ENCODE measurements around the gene CHIT1.

The CHIT1 gene

DNA sequence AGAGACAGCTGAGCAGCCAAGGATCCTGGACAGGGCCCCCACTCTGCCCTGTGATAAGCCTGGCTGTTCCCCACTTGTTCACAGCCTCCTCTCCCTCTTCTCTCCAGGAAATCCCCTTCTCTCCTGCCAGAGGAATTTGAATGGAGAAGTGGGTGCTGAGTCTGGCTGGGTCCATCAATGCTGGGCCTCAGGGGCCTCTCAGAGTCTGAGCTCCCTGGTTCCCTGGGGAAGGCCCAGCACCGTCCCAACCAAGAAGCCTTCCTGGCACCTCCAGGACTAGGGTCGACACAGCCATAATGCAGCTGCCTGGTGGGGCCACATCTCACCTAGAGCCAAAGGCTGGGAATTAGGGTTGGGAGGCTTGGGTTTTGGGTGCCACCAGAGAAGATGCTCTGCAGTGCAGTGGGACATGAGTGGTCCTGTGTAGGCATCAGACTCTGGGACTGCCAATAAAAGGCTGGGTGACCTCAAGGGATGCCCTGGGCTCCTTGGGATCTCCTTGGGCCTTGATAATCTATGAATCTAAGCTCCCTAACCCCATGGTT, 56.4 kb downstream of the CHIT1 start:
- no peaks in the 10 kb centered on the region for H3K4me1 Mint-ChIP-seq (ENCODE audit: low read depth)
- no peaks in the 10 kb centered on the region for H3K9me3 Mint-ChIP-seq
- no peak overlapping the region for H3K4me3 Mint-ChIP-seq
- peaks cover 4% of the 10 kb centered on the region for H3K27me3 Mint-ChIP-seq
- H3K27ac Mint-ChIP-seq = no peak overlapping the region
- no peaks in the 10 kb centered on the region for H3K36me3 Mint-ChIP-seq (ENCODE audit: low read depth)
- DNase-seq = no peak

GRCh38 chr1:203172184-203173010, 57.1 kb downstream of the CHIT1 start:
- Mint-ChIP-seq H3K4me1 (ENCODE audit: low read depth) (no peaks in the 10 kb centered on the region), H3K27me3 (no peaks in the 10 kb centered on the region), H3K36me3 (ENCODE audit: low read depth) (no peaks in the 10 kb centered on the region), H3K4me3 (no peak overlapping the region), H3K9me3 (no peaks in the 10 kb centered on the region), H3K27ac (no peak overlapping the region)
- peak; percentile 60 for DNase-seq

DNA sequence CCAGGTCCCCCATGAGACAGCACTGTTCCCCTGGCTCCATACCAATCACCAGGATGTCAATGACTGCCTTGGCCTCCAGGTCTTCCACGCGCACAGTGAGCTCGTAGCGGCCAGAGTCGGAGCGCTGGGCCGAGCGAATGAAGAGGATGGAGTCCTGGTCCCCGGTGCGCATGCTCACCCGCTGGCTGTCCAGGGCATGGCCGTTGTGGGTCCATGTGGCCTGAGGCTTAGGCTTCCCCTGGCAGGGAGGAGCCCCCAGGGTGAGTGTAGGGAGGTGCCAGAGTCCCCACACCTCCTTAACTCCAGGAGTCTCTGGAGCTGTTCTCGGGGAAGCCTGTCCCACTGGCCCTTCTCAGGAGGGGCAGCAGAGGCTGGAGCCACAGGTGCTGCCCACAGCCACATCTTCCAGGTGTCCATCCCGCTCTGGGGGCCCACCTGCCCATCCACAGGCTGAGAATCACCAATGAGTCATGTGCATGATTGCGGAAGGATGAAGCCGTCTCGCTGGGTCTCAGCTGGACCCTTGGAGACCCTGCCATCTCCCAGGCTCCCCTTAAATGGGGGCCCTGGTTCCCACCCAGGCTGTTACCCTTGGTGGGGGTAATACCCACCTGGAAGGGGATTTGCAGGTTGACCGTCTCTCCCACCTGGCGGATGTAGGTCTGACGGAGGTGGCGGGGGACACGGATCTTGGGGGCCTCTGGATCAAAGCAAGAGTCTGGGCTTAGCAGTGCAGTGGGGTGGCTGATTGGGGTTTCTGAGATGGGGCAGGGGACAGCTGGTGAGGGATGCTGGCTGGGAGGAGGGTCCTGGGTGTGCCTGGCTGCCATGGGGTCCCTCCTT, 57.9 kb downstream of the CHIT1 start:
- Mint-ChIP-seq H3K27ac (no peak overlapping the region), H3K4me3 (no peak overlapping the region), H3K4me1 (ENCODE audit: low read depth) (no peaks in the 10 kb centered on the region), H3K27me3 (no peaks in the 10 kb centered on the region), H3K9me3 (no peaks in the 10 kb centered on the region), H3K36me3 (ENCODE audit: low read depth) (no peaks in the 10 kb centered on the region)
- no peak for DNase-seq

DNA sequence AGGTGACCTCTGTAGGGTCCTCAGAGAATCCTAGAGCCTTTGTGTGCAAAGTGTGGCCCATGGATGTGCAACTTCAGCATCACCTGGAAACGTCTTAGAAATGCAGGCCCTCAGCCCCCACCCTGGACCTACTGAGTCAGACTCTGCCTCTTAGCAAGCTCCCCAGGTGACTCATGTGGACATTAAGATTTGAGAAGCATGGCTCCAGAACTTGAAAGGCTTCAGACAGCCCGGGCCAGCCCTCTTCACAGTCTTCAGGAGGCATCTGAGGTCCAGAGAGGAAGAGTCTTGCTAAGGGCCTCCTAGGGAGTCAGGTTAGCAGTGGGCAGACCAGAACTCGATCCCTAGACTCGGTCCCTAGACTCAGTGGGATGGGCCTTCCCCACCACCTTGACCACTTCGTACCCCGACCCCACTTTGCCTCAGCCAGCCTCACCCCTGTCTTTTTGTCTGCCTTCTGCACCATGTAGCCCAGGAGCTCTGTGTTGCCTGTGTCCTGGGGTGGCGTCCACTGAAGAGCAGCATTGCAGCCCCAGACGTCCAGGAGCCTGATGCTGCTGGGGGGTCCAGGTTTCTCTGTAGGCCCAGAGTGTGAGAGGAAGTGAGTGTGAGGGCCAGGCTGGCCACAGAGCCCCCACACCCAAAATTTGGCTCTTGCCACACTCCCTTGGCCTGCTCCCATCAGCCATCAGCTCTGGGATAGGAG, 58.7 kb downstream of the CHIT1 start:
- Mint-ChIP-seq H3K9me3 (no peaks in the 10 kb centered on the region), H3K27ac (no peak overlapping the region), H3K27me3 (peaks cover under 1% of the 10 kb centered on the region), H3K36me3 (ENCODE audit: low read depth) (no peaks in the 10 kb centered on the region), H3K4me1 (ENCODE audit: low read depth) (no peaks in the 10 kb centered on the region), H3K4me3 (no peak overlapping the region)
- no peak for DNase-seq

- DNase-seq = no peak
- H3K9me3 Mint-ChIP-seq = no peaks in the 10 kb centered on the region
- no peaks in the 10 kb centered on the region for H3K4me1 Mint-ChIP-seq (ENCODE audit: low read depth)
- H3K27ac Mint-ChIP-seq = no peak overlapping the region
- H3K4me3 Mint-ChIP-seq = no peak overlapping the region
- peaks cover 6% of the 10 kb centered on the region for H3K27me3 Mint-ChIP-seq
- H3K36me3 Mint-ChIP-seq (ENCODE audit: low read depth) = no peaks in the 10 kb centered on the region
Measured at GRCh38 chr1:203169770-203170520, 59.5 kb downstream of the CHIT1 start.

- Mint-ChIP-seq H3K36me3 (ENCODE audit: low read depth) (no peaks in the 10 kb centered on the region), H3K9me3 (no peaks in the 10 kb centered on the region), H3K27ac (no peak overlapping the region), H3K4me3 (no peak overlapping the region), H3K27me3 (peaks cover 9% of the 10 kb centered on the region), H3K4me1 (ENCODE audit: low read depth) (no peaks in the 10 kb centered on the region)
- no peak for DNase-seq
Measured at GRCh38 chr1:203168991-203169390, 60.5 kb downstream of the CHIT1 start.

- H3K4me1 Mint-ChIP-seq (ENCODE audit: low read depth) = no peaks in the 10 kb centered on the region
- H3K4me3 Mint-ChIP-seq = no peak overlapping the region
- no peak overlapping the region for H3K27ac Mint-ChIP-seq
- H3K27me3 Mint-ChIP-seq = peaks cover 9% of the 10 kb centered on the region
- H3K36me3 Mint-ChIP-seq (ENCODE audit: low read depth) = no peaks in the 10 kb centered on the region
- H3K9me3 Mint-ChIP-seq = no peaks in the 10 kb centered on the region
- no peak for DNase-seq
Measured at GRCh38 chr1:203168256-203168786, 61.2 kb downstream of the CHIT1 start.

- no peak for DNase-seq
- Mint-ChIP-seq H3K36me3 (ENCODE audit: low read depth) (no peaks in the 10 kb centered on the region), H3K4me3 (no peak overlapping the region), H3K9me3 (no peaks in the 10 kb centered on the region), H3K27ac (no peak overlapping the region), H3K4me1 (ENCODE audit: low read depth) (no peaks in the 10 kb centered on the region), H3K27me3 (peaks cover 14% of the 10 kb centered on the region)
Measured at GRCh38 chr1:203167913-203168200, 61.6 kb downstream of the CHIT1 start.

DNA sequence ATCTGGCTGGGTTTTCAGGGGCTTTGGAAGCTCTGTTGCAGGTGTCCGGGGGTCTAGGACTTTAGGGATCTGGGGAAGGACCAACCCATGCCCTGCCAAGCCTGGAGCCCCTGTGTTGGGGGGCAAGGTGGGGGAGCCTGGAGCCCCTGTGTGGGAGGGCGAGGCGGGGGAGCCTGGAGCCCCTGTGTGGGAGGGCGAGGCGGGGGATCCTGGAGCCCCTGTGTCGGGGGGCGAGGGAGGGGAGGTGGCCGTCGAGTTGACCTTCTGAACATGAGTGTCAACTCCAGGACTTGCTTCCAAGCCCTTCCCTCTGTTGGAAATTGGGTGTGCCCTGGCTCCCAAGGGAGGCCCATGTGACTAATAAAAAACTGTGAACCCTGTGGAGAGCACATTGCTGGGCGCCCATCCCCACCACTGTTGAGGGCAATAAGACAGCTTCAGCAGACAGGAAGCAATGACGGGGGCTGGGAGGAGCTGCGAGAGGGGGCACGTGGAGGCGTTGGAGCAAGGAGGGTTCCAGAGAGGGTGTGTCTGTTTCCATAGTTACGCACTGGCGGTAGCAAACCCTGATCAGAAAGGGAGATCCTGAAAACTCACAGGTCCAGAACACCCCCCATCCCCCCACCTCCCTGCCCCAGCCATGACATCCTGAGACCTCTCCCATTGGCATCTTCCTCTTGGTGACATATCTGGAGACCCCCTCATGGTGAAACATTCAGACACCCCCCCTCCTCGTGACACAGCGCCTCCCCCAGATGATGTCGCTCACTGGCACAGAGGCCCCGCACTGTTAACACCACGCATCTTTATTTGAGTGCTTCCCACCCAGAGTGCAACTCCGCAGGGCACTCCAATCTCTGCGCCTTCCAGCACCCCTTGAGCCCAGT, 62.2 kb downstream of the CHIT1 start:
- H3K27me3 Mint-ChIP-seq = peaks cover 19% of the 10 kb centered on the region

GRCh38 chr1:203166192-203166940, 63.1 kb downstream of the CHIT1 start:
- DNase-seq = no peak
- Mint-ChIP-seq H3K4me3 (no peak overlapping the region), H3K27me3 (peaks cover 20% of the 10 kb centered on the region), H3K9me3 (no peaks in the 10 kb centered on the region), H3K36me3 (ENCODE audit: low read depth) (no peaks in the 10 kb centered on the region), H3K27ac (no peak overlapping the region), H3K4me1 (ENCODE audit: low read depth) (no peaks in the 10 kb centered on the region)

More for the DNA sequence above, 62.2 kb downstream of the CHIT1 start:
- Mint-ChIP-seq H3K4me3 (no peak overlapping the region), H3K9me3 (no peaks in the 10 kb centered on the region), H3K4me1 (ENCODE audit: low read depth) (no peaks in the 10 kb centered on the region), H3K27ac (no peak overlapping the region), H3K36me3 (ENCODE audit: low read depth) (no peaks in the 10 kb centered on the region)
- no peak for DNase-seq
